GM23338 (cell line): Measurements from ENCODE around the gene TVP23B.
"Not testable (repeated sequence)": the region's sequence is repeated elsewhere in the genome, so short reads cannot be mapped to it uniquely, and the experiment has no call there.

Experiments used
- EZH2 ChIP-seq: fragments of 200-600 bp; sonication (generic); IDR thresholded peaks from one replicate; pipeline ENCODE4 v1.8.0; 2017; ENCODE audit warnings: antibody characterized with exemption, mild to moderate bottlenecking, low read depth; ENCODE audit not compliant: unreplicated experiment
- POLR2AphosphoS5 ChIP-seq: IDR thresholded peaks from 2 replicates; pipeline ENCODE4 v1.6.1; 2016; ENCODE audit warnings: antibody characterized with exemption, low read depth
- TF ChIP-seq, protein P1 (sequence below), 2 experiments: fragments of 200-600 bp in 1 of 2; sonication (generic) in 1 of 2; conservative IDR thresholded peaks; 2 replicates each; pipeline versions ENCODE4 v1.5.1 to v1.6.1; 2016 to 2017; ENCODE audit warnings: antibody characterized with exemption in 2 of 2, low read depth in 2 of 2, mild to moderate bottlenecking in 2 of 2, moderate library complexity in 1 of 2

DNA sequence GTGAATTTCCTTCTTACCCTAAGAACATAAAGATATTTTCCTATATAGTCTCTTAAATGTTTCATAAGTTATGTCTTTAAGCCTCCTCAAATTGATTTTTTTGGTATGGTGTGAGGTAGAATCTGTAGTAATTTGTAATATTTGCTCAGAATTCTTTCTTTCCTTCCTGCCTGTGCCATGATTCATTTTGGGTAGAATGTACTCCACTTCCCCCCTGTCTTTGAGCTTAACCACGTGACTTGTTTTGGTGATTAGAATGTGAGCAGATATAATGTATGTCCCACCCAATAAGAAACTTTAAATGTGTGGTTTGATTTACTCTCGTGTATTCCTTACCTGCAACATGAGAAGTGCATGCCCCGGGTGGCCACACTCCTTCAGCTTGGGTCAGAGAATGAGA lies 40.4 kb downstream of the TVP23B start:
- TF ChIP-seq, protein P1, sequence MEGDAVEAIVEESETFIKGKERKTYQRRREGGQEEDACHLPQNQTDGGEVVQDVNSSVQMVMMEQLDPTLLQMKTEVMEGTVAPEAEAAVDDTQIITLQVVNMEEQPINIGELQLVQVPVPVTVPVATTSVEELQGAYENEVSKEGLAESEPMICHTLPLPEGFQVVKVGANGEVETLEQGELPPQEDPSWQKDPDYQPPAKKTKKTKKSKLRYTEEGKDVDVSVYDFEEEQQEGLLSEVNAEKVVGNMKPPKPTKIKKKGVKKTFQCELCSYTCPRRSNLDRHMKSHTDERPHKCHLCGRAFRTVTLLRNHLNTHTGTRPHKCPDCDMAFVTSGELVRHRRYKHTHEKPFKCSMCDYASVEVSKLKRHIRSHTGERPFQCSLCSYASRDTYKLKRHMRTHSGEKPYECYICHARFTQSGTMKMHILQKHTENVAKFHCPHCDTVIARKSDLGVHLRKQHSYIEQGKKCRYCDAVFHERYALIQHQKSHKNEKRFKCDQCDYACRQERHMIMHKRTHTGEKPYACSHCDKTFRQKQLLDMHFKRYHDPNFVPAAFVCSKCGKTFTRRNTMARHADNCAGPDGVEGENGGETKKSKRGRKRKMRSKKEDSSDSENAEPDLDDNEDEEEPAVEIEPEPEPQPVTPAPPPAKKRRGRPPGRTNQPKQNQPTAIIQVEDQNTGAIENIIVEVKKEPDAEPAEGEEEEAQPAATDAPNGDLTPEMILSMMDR (conservative IDR thresholded peaks at IDR 0.05; ENCODE audit: low read depth in 2 of 2) = not testable (repeated sequence)
- not testable (repeated sequence) for TF ChIP-seq EZH2, POLR2AphosphoS5
